A549 (cell line): ENCODE measurements around the gene NUAK1. TPM values are rescaled to one million over a fixed set of nuclear protein-coding genes. Genes with fewer than 3 reads are reported as not detected.

Experiments used
- ATAC-seq, 2 experiments: fragments of 200-7000 bp in 1 of 2; fragments of >200 bp in 1 of 2; cut with Nextera tagmentation in 1 of 2; cut with Tn5 transposase in 1 of 2; 3 replicates each; pipeline versions ENCODE4 v1.8.0 to v1.9.1; 2018 to 2020; ENCODE audit warnings: mild to moderate bottlenecking in 1 of 2, moderate library complexity in 1 of 2
- CTCF ChIA-PET: fragments of 300-600 bp; sonication (Branson Sonifier 250); formaldehyde crosslinking; extraction: SDS; loops from one replicate; lab custom pipeline; 2021; ENCODE audit warnings: antibody characterized with exemption, inconsistent platforms; lab: Yijun Ruan, JAX
- POLR2A ChIA-PET: fragments of 350-600 bp; formaldehyde crosslinking; extraction: SDS; loops from one replicate; lab custom pipeline; 2021; ENCODE audit warnings: antibody characterized with exemption, inconsistent platforms; lab: Yijun Ruan, JAX
- DNase-seq, 2 experiments: peaks; one replicate each; pipeline versions ENCODE4 v3.0.0 to v3.0.0-alpha.2; 2011 to 2016; ENCODE audit warnings: low read depth in 1 of 2, low spot score in 1 of 2
- FAIRE-seq: peaks from 2 replicates; lab custom pipeline; 2011; peaks lifted over from hg19 to GRCh38; lab: Jason Lieb, UNC
- H3K27ac ChIP-seq, 2 experiments: fragments of >200 bp; sonication (Bioruptor Twin); formaldehyde crosslinking; 3 replicates each; pipeline ENCODE4 v1.5.1; 2016 to 2017
- H3K4me1 ChIP-seq: fragments of >200 bp; sonication (Bioruptor Twin); formaldehyde crosslinking; 3 replicates; pipeline ENCODE4 v1.6.1; 2016
- H3K4me2 ChIP-seq: fragments of >200 bp; sonication (Bioruptor Twin); formaldehyde crosslinking; 3 replicates; pipeline ENCODE4 v1.6.1; 2016
- H3K4me3 ChIP-seq: fragments of >200 bp; sonication (Bioruptor Twin); formaldehyde crosslinking; 3 replicates; pipeline ENCODE4 v1.5.1; 2016
- H3K9me3 ChIP-seq: fragments of >200 bp; sonication (Bioruptor Twin); formaldehyde crosslinking; 3 replicates; pipeline ENCODE4 v1.6.1; 2016
- BCL3 ChIP-seq: fragments of >200 bp; sonication (Bioruptor Twin); formaldehyde crosslinking; IDR thresholded peaks from 3 replicates; pipeline ENCODE4 v1.6.1; 2016
- CBX2 ChIP-seq: fragments of 200-600 bp; sonication (generic); IDR thresholded peaks from 2 replicates; pipeline ENCODE4 v1.6.1; 2016; ENCODE audit warnings: low read depth, mild to moderate bottlenecking, borderline replicate concordance
- EHMT2 ChIP-seq: fragments of 200-600 bp; sonication (generic); IDR thresholded peaks from 2 replicates; pipeline ENCODE4 v1.6.1; 2016; ENCODE audit warnings: antibody characterized with exemption, low read depth, mild to moderate bottlenecking, moderate library complexity
- FOSB ChIP-seq: fragments of 250-450 bp; sonication (Bioruptor Pico); IDR thresholded peaks from 2 replicates; pipeline ENCODE4 v1.5.0; 2020; ENCODE audit warnings: mild to moderate bottlenecking, moderate library complexity
- FOSL2 ChIP-seq, 2 experiments: fragments of 450-650 bp in 1 of 2; fragments of >200 bp in 1 of 2; sonication (Bioruptor Twin) in 1 of 2; formaldehyde crosslinking; IDR thresholded peaks; 2 replicates each; pipeline versions ENCODE4 v1.5.0 to v1.6.1; 2016 to 2020; ENCODE audit warnings: mild to moderate bottlenecking in 1 of 2, moderate library complexity in 1 of 2
- FOXS1 ChIP-seq: fragments of 250-450 bp; sonication (Bioruptor Pico); IDR thresholded peaks from 2 replicates; pipeline ENCODE4 v1.5.0; 2020; ENCODE audit warnings: mild to moderate bottlenecking, moderate library complexity
- GATA3 ChIP-seq: IDR thresholded peaks from 2 replicates; pipeline ENCODE4 v1.6.1; 2012; ENCODE audit warnings: borderline replicate concordance
- HEYL ChIP-seq: fragments of 250-450 bp; sonication (Bioruptor Pico); IDR thresholded peaks from 2 replicates; pipeline ENCODE4 v1.8.0; 2021; ENCODE audit warnings: mild to moderate bottlenecking, moderate library complexity
- HMGXB4 ChIP-seq: fragments of 250-450 bp; sonication (Bioruptor Pico); IDR thresholded peaks from 2 replicates; pipeline ENCODE4 v1.5.0; 2021; ENCODE audit warnings: mild to moderate bottlenecking, moderate library complexity, borderline replicate concordance
- HOXA7 ChIP-seq: fragments of 250-450 bp; sonication (Bioruptor Pico); IDR thresholded peaks from 2 replicates; pipeline ENCODE4 v1.5.0; 2020; ENCODE audit warnings: mild to moderate bottlenecking, moderate library complexity
- HOXB5 ChIP-seq: fragments of 250-450 bp; sonication (Bioruptor Pico); IDR thresholded peaks from 2 replicates; pipeline ENCODE4 v1.5.0; 2020; ENCODE audit warnings: mild to moderate bottlenecking, moderate library complexity
- MAFK ChIP-seq: fragments of 450-650 bp; IDR thresholded peaks from 2 replicates; pipeline ENCODE4 v1.6.1; 2014; ENCODE audit not compliant: partially characterized antibody
- NFE2L2 ChIP-seq: fragments of 150-350 bp; conservative IDR thresholded peaks from 2 replicates; pipeline ENCODE4 v1.6.1; 2014; ENCODE audit warnings: low read length
- POLR2A ChIP-seq: IDR thresholded peaks from 2 replicates; pipeline ENCODE4 v1.6.1; 2012; ENCODE audit warnings: mild to moderate bottlenecking, low read length
- REST ChIP-seq: fragments of 200-600 bp; sonication (generic); IDR thresholded peaks from 2 replicates; pipeline ENCODE4 v1.6.1; 2016; ENCODE audit warnings: antibody characterized with exemption, mild to moderate bottlenecking, moderate library complexity
- RFX5 ChIP-seq: fragments of 450-650 bp; IDR thresholded peaks from 2 replicates; pipeline ENCODE4 v1.7.1; 2014; ENCODE audit warnings: antibody characterized with exemption, mild to moderate bottlenecking, moderate library complexity
- RNF2 ChIP-seq: fragments of 200-600 bp; sonication (generic); IDR thresholded peaks from 2 replicates; pipeline ENCODE4 v1.6.1; 2016; ENCODE audit warnings: low read depth, mild to moderate bottlenecking, antibody characterized with exemption, moderate library complexity, borderline replicate concordance
- SMC3 ChIP-seq: fragments of >200 bp; sonication (Bioruptor Twin); formaldehyde crosslinking; IDR thresholded peaks from 3 replicates; pipeline ENCODE4 v1.6.1; 2018; ENCODE audit warnings: inconsistent platforms
- WGBS: methylation state at CpG from one replicate; pipeline ENCODE4 v1.1.6; 2017; ENCODE audit errors: missing lambda C conversion rate; 5-methylcytosine and 5-hydroxymethylcytosine counted together
- polyA plus RNA-seq, 4 experiments: library from polyadenylated mRNA; depleted of rRNA in 3 of 4; stranded (reverse); fragments of >200 nt; fragmentation: RNase III in 1 of 4; extraction: RNeasy Plus Mini Kit Qiagen cat#74134 plus additional on column Dnase treatment in 1 of 4; gene quantifications; 2 replicates in 3 of 4; 3 replicates in 1 of 4; pipeline ENCODE4 v1.2.3, GENCODE V29; 2011 to 2017
- TF ChIP-seq, protein P1 (sequence below): fragments of >200 bp; sonication (Bioruptor Twin); formaldehyde crosslinking; IDR thresholded peaks from 2 replicates; pipeline ENCODE4 v1.6.1; 2016
- TF ChIP-seq, protein P2 (sequence below): IDR thresholded peaks from 2 replicates; pipeline ENCODE4 v1.6.1; 2012

Gene NUAK1
- polyA plus RNA-seq, 2 of the 4 experiments (the other 2 are of a cell fraction): 20.8 to 22.3 TPM

- no peak for TF ChIP-seq FOSL2 (IDR thresholded peaks at IDR 0.05)
- no peak for TF ChIP-seq FOSL2 (CRISPR knock-in tag; IDR thresholded peaks at IDR 0.05)
- TF ChIP-seq SMC3: no peak
- TF ChIP-seq, protein P1, sequence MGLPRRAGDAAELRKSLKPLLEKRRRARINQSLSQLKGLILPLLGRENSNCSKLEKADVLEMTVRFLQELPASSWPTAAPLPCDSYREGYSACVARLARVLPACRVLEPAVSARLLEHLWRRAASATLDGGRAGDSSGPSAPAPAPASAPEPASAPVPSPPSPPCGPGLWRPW: no peak
- TF ChIP-seq HOXA7 (CRISPR knock-in tag): no peak
Observed at GRCh38 chr12:106068296-106068695, 70.5 kb downstream of the NUAK1 start (continued).

GRCh38 chr12:106067606-106068205 lies 71.0 kb downstream of the NUAK1 start:
- DNase-seq (no peak), FAIRE-seq (no peak), ATAC-seq (no peak)
- no peak overlapping the region for H3K4me2 ChIP-seq
- 94% methylated on average over 15 of the region's 15 CpGs for WGBS
- ChIA-PET CTCF (interaction anchor here (2.0 kb wide), 1 partner anchor 69 kb away, joined by 10 read pairs; no protein-coding TSS in a partner anchor), POLR2A (no interaction called here)
- no peak overlapping the region for H3K27ac ChIP-seq
- H3K4me1 ChIP-seq: peaks cover under 1% of the 10 kb centered on the region; the same call in 1 of the 3 replicates
- H3K9me3 ChIP-seq: no peaks in the 10 kb centered on the region
- H3K4me3 ChIP-seq: no peak overlapping the region
- TF ChIP-seq FOXS1: no peak
- TF ChIP-seq, protein P2, sequence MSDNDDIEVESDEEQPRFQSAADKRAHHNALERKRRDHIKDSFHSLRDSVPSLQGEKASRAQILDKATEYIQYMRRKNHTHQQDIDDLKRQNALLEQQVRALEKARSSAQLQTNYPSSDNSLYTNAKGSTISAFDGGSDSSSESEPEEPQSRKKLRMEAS: no peak
- no peak for TF ChIP-seq BCL3
- no peak for TF ChIP-seq GATA3
- TF ChIP-seq HOXB5 (CRISPR knock-in tag): no peak
- no peak for TF ChIP-seq NFE2L2
- TF ChIP-seq FOSB (CRISPR knock-in tag): no peak
- TF ChIP-seq MAFK: no peak
- no peak for TF ChIP-seq RFX5
- no peak for TF ChIP-seq EHMT2
- TF ChIP-seq, all 56 proteins: peak for 0

- H3K4me3 ChIP-seq: no peak overlapping the region
- FAIRE-seq: no peak
- ChIA-PET CTCF (interaction anchor here (0.8 to 1.0 kb wide), 2 partner anchors 69 to 646 kb away, joined by 3 to 4 read pairs; no protein-coding TSS in a partner anchor), POLR2A (no interaction called here)
- no peak overlapping the region for H3K4me2 ChIP-seq
- H3K9me3 ChIP-seq: no peaks in the 10 kb centered on the region
- TF ChIP-seq CBX2: no peak
- no peak for TF ChIP-seq REST
- TF ChIP-seq HEYL (CRISPR knock-in tag): no peak
- TF ChIP-seq POLR2A: no peak
- TF ChIP-seq RNF2: no peak
- TF ChIP-seq HMGXB4 (CRISPR knock-in tag): no peak
- no peak for TF ChIP-seq BCL3
- TF ChIP-seq FOXS1: no peak
- no peak for TF ChIP-seq FOSL2 (IDR thresholded peaks at IDR 0.05)
- no peak for TF ChIP-seq FOSL2 (CRISPR knock-in tag; IDR thresholded peaks at IDR 0.05)
- peaks cover 4% of the 10 kb centered on the region; the same call in 1 of the 3 replicates for H3K4me1 ChIP-seq
- DNase-seq: no peak
- 97% methylated on average over 20 of the region's 25 CpGs for WGBS
- no peak overlapping the region for H3K27ac ChIP-seq
- ATAC-seq: no peak
Observed at GRCh38 chr12:106066726-106067325, 71.9 kb downstream of the NUAK1 start.
